ENCODE measurements around the gene SLCO2B1. TPM values are rescaled to one million over a fixed set of nuclear protein-coding genes. Genes with fewer than 3 reads are reported as not detected.

SLCO2B1 gene
- total and polyA plus RNA-seq, 2 donors, result 13.0 to 14.4 TPM

DNA sequence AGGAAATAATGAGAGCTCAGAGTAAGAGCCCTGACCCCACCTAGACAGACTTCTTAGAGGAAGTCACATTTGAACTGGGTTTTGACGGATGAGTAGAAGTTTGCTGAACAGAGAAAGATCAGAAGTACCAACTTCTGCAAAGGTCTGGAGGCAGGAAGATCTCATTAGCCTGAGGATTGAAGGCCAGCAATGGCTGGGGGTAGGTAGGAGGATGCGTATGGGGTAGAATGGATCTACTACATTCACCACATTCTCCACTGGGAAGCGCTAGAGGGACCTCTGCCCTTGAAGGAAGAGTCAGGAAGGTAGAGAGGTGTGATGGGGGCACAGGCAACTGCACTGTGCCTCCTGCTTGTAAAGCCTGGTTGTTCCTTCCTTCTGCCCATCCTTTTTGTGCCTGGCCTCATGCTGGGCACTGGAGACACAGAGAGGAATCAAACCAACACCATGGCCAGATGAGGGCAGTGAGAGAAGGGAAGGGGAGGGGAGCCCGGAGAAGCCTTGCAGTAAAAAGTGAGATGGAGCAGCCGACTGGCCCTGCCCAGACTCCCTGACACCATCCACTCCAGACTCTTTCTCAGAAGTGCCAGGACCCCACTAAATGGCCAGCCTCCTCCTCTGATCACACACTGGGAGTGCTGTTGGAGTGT is 94.6 kb downstream of the SLCO2B1 start:
- 89% methylated on average over 5 of the region's 5 CpGs for WGBS
- H3K4me1 ChIP-seq (ENCODE audit: control insufficient read depth in 2 of 2, insufficient read depth in 2 of 2, low read length in 2 of 2), result peaks cover 3 to 8% of the 10 kb centered on the region in 2 donors
- DNase-seq (ENCODE audit: low read depth in 6 of 9, low spot score in 9 of 9), result no peak

DNA sequence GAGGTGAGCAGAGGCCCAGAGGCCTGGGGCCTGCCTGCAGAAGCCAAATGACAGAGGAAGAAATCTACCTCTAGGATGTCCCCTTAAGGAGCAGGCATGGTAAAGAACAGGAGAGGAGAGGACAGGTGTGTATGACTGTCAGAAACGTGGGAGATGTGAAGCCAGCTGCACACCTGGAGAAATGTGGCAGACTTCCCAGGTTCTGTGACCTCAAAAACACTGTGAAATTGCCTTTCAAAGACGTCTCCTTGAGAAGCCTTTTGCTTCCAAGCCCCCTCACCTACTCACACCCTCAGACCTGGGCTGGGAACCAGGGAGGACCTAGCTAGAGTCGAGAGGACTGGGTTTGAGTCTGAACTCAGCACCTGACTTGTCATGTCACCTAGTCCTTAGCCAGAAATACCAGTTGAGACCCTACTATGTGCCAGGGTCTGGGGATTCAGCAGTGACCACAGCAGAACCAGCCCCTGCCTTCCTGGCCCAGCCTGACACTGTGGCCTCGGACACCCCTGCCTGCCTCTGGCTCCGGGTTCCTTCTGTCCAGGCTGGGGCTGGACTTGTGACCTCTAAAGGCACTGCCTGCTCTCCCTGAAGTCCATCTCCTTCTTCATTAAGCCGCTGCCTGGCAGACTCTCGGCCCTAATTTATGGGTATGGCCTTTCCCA is 95.2 kb downstream of the SLCO2B1 start:
- Histone ChIP-seq H3K27ac (ENCODE audit: low read depth in 1 of 2, low read length in 1 of 2) (no peak overlapping the region), H3K4me3 (ENCODE audit: low read length in 2 of 2) (no peak overlapping the region), H3K36me3 (ENCODE audit: control insufficient read depth in 2 of 2, insufficient read depth in 2 of 2, low read length in 1 of 2) (no peaks in the 10 kb centered on the region), H3K27me3 (ENCODE audit: control insufficient read depth in 2 of 2, insufficient read depth in 1 of 2, low read length in 1 of 2) (peaks cover 24 to 53% of the 10 kb centered on the region in 2 donors), H3K4me1 (ENCODE audit: control insufficient read depth in 2 of 2, insufficient read depth in 2 of 2, low read length in 2 of 2) (peaks cover 3% of the 10 kb centered on the region in 2 donors), H3K9me3 (ENCODE audit: control insufficient read depth in 2 of 2, insufficient read depth in 1 of 2, low read length in 1 of 2) (no peaks in the 10 kb centered on the region)
- 79% methylated on average over 7 of the region's 7 CpGs for WGBS
- no peak for DNase-seq (ENCODE audit: low read depth in 6 of 9, low spot score in 9 of 9)

More for the DNA sequence above, 94.6 kb downstream of the SLCO2B1 start:
- H3K36me3 ChIP-seq (ENCODE audit: control insufficient read depth in 2 of 2, insufficient read depth in 2 of 2, low read length in 1 of 2), result no peaks in the 10 kb centered on the region
- no peak overlapping the region for H3K27ac ChIP-seq (ENCODE audit: low read depth in 1 of 2, low read length in 1 of 2)
- H3K9me3 ChIP-seq (ENCODE audit: control insufficient read depth in 2 of 2, insufficient read depth in 1 of 2, low read length in 1 of 2), result no peaks in the 10 kb centered on the region
- no peak overlapping the region for H3K4me3 ChIP-seq (ENCODE audit: low read length in 2 of 2)
- peaks cover 30 to 58% of the 10 kb centered on the region in 2 donors for H3K27me3 ChIP-seq (ENCODE audit: control insufficient read depth in 2 of 2, insufficient read depth in 1 of 2, low read length in 1 of 2)

DNA sequence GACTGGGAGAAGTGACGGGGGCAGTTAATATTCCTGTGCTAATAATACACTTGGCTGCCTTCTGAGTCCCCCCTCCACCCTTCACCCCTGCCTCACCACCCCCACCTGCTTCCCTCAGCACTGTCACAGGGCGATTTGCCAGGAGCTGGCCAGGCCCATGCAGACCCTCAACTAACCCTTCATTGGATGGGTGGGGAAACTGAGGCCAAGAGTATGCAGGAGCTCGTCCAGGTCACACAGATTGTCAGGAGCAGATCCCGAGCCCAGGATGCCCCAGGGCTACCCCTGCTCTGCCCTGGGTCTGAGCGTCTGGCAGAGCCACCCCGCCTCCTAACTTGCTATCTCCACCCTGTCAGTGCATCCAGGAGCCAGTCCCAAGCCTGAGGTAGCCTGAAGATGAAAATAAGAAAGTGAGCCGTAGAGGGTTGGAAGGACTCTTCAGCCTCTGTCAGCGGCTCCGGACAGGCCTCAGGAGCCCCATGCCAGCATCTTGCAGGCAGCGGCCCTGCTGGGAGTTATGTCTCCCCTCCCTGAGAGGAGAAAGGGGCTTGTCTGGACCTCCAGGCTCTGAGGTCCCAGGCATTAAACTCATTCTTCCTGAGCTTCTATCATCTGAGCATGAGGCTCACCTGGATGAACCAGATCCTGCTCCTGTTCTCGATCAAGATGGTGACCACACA is 95.9 kb downstream of the SLCO2B1 start:
- WGBS, result 92% methylated on average over 11 of the region's 11 CpGs
- Histone ChIP-seq H3K4me3 (ENCODE audit: low read length in 2 of 2) (no peak overlapping the region), H3K4me1 (ENCODE audit: control insufficient read depth in 2 of 2, insufficient read depth in 2 of 2, low read length in 2 of 2) (peaks cover 2 to 3% of the 10 kb centered on the region in 2 donors), H3K36me3 (ENCODE audit: control insufficient read depth in 2 of 2, insufficient read depth in 2 of 2, low read length in 1 of 2) (no peaks in the 10 kb centered on the region), H3K27ac (ENCODE audit: low read depth in 1 of 2, low read length in 1 of 2) (no peak overlapping the region), H3K27me3 (ENCODE audit: control insufficient read depth in 2 of 2, insufficient read depth in 1 of 2, low read length in 1 of 2) (peaks cover 17 to 52% of the 10 kb centered on the region in 2 donors), H3K9me3 (ENCODE audit: control insufficient read depth in 2 of 2, insufficient read depth in 1 of 2, low read length in 1 of 2) (no peaks in the 10 kb centered on the region)
- DNase-seq (ENCODE audit: low read depth in 6 of 9, low spot score in 9 of 9), result no peak

DNA sequence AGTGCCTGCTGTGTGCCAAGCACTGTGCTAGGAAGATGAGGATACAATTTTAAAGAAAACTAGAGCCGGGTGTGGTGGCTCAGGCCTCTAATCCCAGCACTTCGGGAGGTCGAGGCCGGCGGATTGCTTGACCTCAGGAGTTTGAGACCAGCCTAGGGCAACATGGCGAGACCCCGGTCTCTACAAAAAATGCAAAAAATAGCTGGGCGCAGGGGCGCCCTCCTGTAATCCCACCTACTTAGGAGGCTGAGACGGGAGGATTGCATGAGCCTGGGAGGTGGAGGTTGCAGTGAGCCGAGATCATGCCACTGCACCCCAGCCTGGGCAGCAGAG is 98.0 kb downstream of the SLCO2B1 start:
- Histone ChIP-seq H3K27me3 (ENCODE audit: control insufficient read depth in 2 of 2, insufficient read depth in 1 of 2, low read length in 1 of 2) (peaks cover 1 to 31% of the 10 kb centered on the region in 2 donors), H3K27ac (ENCODE audit: low read depth in 1 of 2, low read length in 1 of 2) (no peak overlapping the region), H3K36me3 (ENCODE audit: control insufficient read depth in 2 of 2, insufficient read depth in 2 of 2, low read length in 1 of 2) (no peaks in the 10 kb centered on the region), H3K4me1 (ENCODE audit: control insufficient read depth in 2 of 2, insufficient read depth in 2 of 2, low read length in 2 of 2) (no peaks in the 10 kb centered on the region), H3K9me3 (ENCODE audit: control insufficient read depth in 2 of 2, insufficient read depth in 1 of 2, low read length in 1 of 2) (peaks cover 0 to 4% of the 10 kb centered on the region in 2 donors), H3K4me3 (ENCODE audit: low read length in 2 of 2) (no peak overlapping the region)
- WGBS, result 46% methylated on average over 11 of the region's 11 CpGs
- DNase-seq (ENCODE audit: low read depth in 6 of 9, low spot score in 9 of 9), result no peak

DNA sequence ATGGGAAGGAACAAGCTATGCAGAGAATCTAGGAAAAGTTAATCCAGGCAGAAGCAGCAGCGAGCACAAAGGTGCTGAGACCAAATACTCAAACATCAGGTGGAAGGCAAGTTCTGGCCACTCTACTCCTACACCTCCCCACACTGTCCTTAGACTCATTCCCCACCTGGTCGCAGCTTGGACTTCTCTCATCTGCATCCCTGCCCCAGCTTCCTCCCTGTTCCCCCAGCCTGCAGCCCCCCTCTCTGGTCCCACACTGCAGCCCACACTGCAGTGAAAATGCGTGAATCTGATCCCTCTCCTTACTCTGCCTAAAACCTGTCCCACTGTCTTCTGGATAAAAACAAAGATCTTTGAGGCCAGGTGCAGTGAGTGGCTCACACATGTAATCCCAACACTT is 98.8 kb downstream of the SLCO2B1 start:
- Histone ChIP-seq H3K36me3 (ENCODE audit: control insufficient read depth in 2 of 2, insufficient read depth in 2 of 2, low read length in 1 of 2) (no peaks in the 10 kb centered on the region), H3K27ac (ENCODE audit: low read depth in 1 of 2, low read length in 1 of 2) (no peak overlapping the region), H3K4me1 (ENCODE audit: control insufficient read depth in 2 of 2, insufficient read depth in 2 of 2, low read length in 2 of 2) (no peaks in the 10 kb centered on the region), H3K27me3 (ENCODE audit: control insufficient read depth in 2 of 2, insufficient read depth in 1 of 2, low read length in 1 of 2) (peaks cover 0 to 23% of the 10 kb centered on the region in 2 donors), H3K9me3 (ENCODE audit: control insufficient read depth in 2 of 2, insufficient read depth in 1 of 2, low read length in 1 of 2) (peaks cover 0 to 4% of the 10 kb centered on the region in 2 donors), H3K4me3 (ENCODE audit: low read length in 2 of 2) (no peak overlapping the region)
- WGBS, result 75% methylated on average over 3 of the region's 3 CpGs
- DNase-seq (ENCODE audit: low read depth in 6 of 9, low spot score in 9 of 9), result no peak

DNA sequence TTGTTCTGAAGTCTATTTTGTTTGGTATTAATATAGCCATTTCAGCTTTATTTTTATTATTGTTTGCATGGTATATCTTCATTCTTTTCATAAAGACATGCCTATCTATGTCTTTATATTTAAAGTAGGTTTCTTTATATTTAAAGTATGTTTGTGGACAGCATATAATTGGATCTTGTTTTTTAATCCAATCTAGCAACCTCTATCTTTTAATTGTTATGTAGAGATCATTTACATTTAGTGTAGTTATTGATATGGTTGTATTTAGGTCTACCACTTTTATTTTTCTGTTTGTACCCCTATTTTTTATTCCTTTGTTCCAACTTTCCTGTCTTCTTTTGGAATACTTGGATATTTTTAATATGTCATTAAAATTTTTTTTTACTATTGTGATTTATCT is 103.4 kb downstream of the SLCO2B1 start:
- Histone ChIP-seq H3K27ac (ENCODE audit: low read depth in 1 of 2, low read length in 1 of 2) (no peak overlapping the region), H3K36me3 (ENCODE audit: control insufficient read depth in 2 of 2, insufficient read depth in 2 of 2, low read length in 1 of 2) (no peaks in the 10 kb centered on the region), H3K27me3 (ENCODE audit: control insufficient read depth in 2 of 2, insufficient read depth in 1 of 2, low read length in 1 of 2) (peaks cover 2% of the 10 kb centered on the region in 2 donors), H3K4me1 (ENCODE audit: control insufficient read depth in 2 of 2, insufficient read depth in 2 of 2, low read length in 2 of 2) (no peaks in the 10 kb centered on the region), H3K4me3 (ENCODE audit: low read length in 2 of 2) (no peak overlapping the region), H3K9me3 (ENCODE audit: control insufficient read depth in 2 of 2, insufficient read depth in 1 of 2, low read length in 1 of 2) (peaks cover 0 to 4% of the 10 kb centered on the region in 2 donors)
- DNase-seq (ENCODE audit: low read depth in 6 of 9, low spot score in 9 of 9), result no peak

Other genes with a start within 250 kb of the SLCO2B1 start
- gene XRRA1, start 202.0 kb upstream of the SLCO2B1 start, total RNA-seq, result 3.8 TPM
- 5.2 TPM for gene XRRA1, start 202.0 kb upstream of the SLCO2B1 start, polyA plus RNA-seq
- 29.3 TPM for gene SPCS2, start 201.8 kb upstream of the SLCO2B1 start, total RNA-seq
- gene SPCS2, start 201.8 kb upstream of the SLCO2B1 start, polyA plus RNA-seq, result 187 TPM
- 14.4 TPM for gene NEU3, start 162.2 kb upstream of the SLCO2B1 start, total RNA-seq
- gene NEU3, start 162.2 kb upstream of the SLCO2B1 start, polyA plus RNA-seq, result 9.3 TPM
- not detected for gene OR2AT4, start 54.2 kb upstream of the SLCO2B1 start, total RNA-seq
- under 0.01 TPM for gene OR2AT4, start 54.2 kb upstream of the SLCO2B1 start, polyA plus RNA-seq
- gene TPBGL, start 89.7 kb downstream of the SLCO2B1 start, total RNA-seq, result 0.05 TPM
- gene TPBGL, start 89.7 kb downstream of the SLCO2B1 start, polyA plus RNA-seq, result 0.23 TPM
- 11.1 TPM for gene ARRB1, start 200.6 kb downstream of the SLCO2B1 start, total RNA-seq
- 4.1 TPM for gene ARRB1, start 200.6 kb downstream of the SLCO2B1 start, polyA plus RNA-seq
- 4,078 TPM for gene RPS3, start 248.4 kb downstream of the SLCO2B1 start, total RNA-seq
- 3,302 TPM for gene RPS3, start 248.4 kb downstream of the SLCO2B1 start, polyA plus RNA-seq